ENCODE results near the gene TVP23A.

DNA sequence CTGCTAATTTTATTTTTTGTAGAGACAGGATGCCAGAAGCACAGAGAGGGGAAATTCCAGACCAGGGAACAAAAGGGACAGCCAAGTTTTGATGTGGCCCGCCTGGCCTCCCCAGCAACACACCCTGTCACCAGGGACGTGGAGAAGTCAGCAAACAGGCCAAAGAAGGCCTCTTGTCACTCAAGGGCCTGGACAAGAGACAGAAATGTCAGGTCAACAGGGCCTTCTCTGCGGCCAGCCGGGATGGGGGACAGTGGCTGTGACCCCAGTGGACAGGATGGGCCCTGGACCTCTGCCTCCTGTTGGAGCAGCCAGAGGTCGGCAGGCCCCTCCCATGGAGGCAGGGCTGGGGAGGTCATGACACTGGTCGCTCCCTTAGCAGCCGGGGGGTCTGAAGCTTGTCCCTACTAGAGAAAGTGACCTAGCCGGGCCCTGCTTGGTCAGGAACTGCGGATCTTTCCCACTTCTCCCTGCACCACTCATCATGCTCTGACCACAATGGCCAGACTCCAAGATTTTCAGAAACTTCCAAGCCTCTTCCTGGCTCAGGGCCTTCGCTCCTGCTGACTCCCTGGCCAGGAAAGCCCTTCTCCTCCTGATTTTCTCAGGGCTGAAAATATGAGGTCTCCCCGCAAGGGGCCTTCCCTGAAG lies 9.2 kb upstream of the TVP23A start:
- no peak for TF ChIP-seq CTCF (IDR thresholded peaks at IDR 0.05 in 4 of 5, conservative IDR thresholded peaks at IDR 0.05 in 1 of 5)
- TF ChIP-seq POLR2A (IDR thresholded peaks at IDR 0.05) = no peak

All from gastrocnemius medialis (tissue), 4 donors.